HCT116 (cell line): ENCODE measurements around the gene IPCEF1. TPM values are rescaled to one million over a fixed set of nuclear protein-coding genes. Genes with fewer than 3 reads are reported as not detected.

ENCODE experiments used
- ATAC-seq: fragments of 200-7000 bp; cut with Tn5 transposase; 2 replicates; pipeline ENCODE4 v1.9.1; 2020; ENCODE audit warnings: mild to moderate bottlenecking, moderate library complexity
- BruUV-seq: library from RNA; stranded (reverse); fragments of 400-500 nt; replicated peaks from 2 replicates; lab custom pipeline; 2021; lab: Mats Ljungman, UMichigan
- CTCF ChIA-PET: fragments of 300-600 bp; sonication (Branson Sonifier 250); formaldehyde crosslinking; loops from one replicate; lab custom pipeline; 2021; ENCODE audit warnings: antibody characterized with exemption; lab: Charles Lee
- POLR2A ChIA-PET: fragments of 300-600, 350-600 bp; sonication (Branson Sonifier 250); formaldehyde crosslinking; loops from one replicate; lab custom pipeline; 2021; ENCODE audit warnings: antibody characterized with exemption; lab: Charles Lee
- RAD21 ChIA-PET, 2 experiments: fragments of 300-600 bp; sonication (Branson Sonifier 250); formaldehyde crosslinking; loops; one replicate each; lab custom pipeline; 2023; ENCODE audit warnings: low total read pairs in 2 of 2; ENCODE audit not compliant: uncharacterized antibody in 2 of 2, unreplicated experiment in 2 of 2, low non-redundant PET in 1 of 2; lab: Charles Lee
- DNase-seq: peaks from one replicate; pipeline ENCODE4 v3.0.0-alpha.2; 2010; ENCODE audit warnings: low read depth, low spot score
- H2AFZ ChIP-seq: fragments of 200-600 bp; shearing (Covaris generic), sonication (generic); 2 replicates; pipeline ENCODE4 v1.6.1; 2017; ENCODE audit warnings: low read depth, mixed run types, mixed read lengths, antibody characterized with exemption, low read length; ENCODE audit not compliant: poor library complexity, severe bottlenecking
- H3K27ac ChIP-seq: 2 replicates; pipeline ENCODE4 v1.5.1; 2012; ENCODE audit warnings: low read depth, low read length
- H3K27me3 ChIP-seq: fragments of 200-600 bp; sonication (generic); 2 replicates; pipeline ENCODE4 v1.6.1; 2016; ENCODE audit warnings: mixed run types, low read length, mixed read lengths; ENCODE audit not compliant: insufficient read depth
- H3K36me3 ChIP-seq, 2 experiments: fragments of 200-500 bp in 1 of 2; fragments of 200-600 bp in 1 of 2; sonication (Bioruptor generic) in 1 of 2; sonication (generic) in 1 of 2; 2 replicates each; pipeline versions ENCODE4 v1.5.1 to v1.6.1; 2014 to 2016; ENCODE audit warnings: low read length in 2 of 2, inconsistent platforms in 1 of 2, mixed read lengths in 1 of 2, mixed run types in 1 of 2; ENCODE audit not compliant: insufficient read depth in 2 of 2, control insufficient read depth in 1 of 2
- H3K4me1 ChIP-seq, 2 experiments: fragments of 200-600 bp in 1 of 2; sonication (generic) in 1 of 2; 2 replicates each; pipeline versions ENCODE4 v1.5.1 to v1.6.1; 2012 to 2017; ENCODE audit warnings: low read length in 2 of 2, inconsistent platforms in 1 of 2, mild to moderate bottlenecking in 1 of 2, mixed read lengths in 1 of 2, mixed run types in 1 of 2, moderate library complexity in 1 of 2; ENCODE audit not compliant: insufficient read depth in 2 of 2, control insufficient read depth in 1 of 2
- H3K4me2 ChIP-seq: fragments of 200-600 bp; sonication (generic); 2 replicates; pipeline ENCODE4 v1.6.1; 2017; ENCODE audit warnings: mixed run types, low read length, mixed read lengths
- H3K4me3 ChIP-seq, 2 experiments: fragments of 200-600 bp in 1 of 2; sonication (generic) in 1 of 2; replicated peaks in 1 of 2; 2 replicates each; pipeline ENCODE4 v1.5.1; 2011 to 2016; ENCODE audit warnings: low read length in 2 of 2, control low read depth in 1 of 2, low read depth in 1 of 2, mild to moderate bottlenecking in 1 of 2, mixed read lengths in 1 of 2, mixed run types in 1 of 2
- H3K79me2 ChIP-seq: fragments of 200-600 bp; sonication (generic); 2 replicates; pipeline ENCODE4 v1.6.1; 2017; ENCODE audit warnings: mild to moderate bottlenecking, mixed run types, low read length, moderate library complexity, mixed read lengths; ENCODE audit not compliant: insufficient read depth
- H3K9ac ChIP-seq: fragments of 200-600 bp; sonication (generic); 2 replicates; pipeline ENCODE4 v1.6.1; 2016; ENCODE audit warnings: low read length, mixed read lengths
- H3K9me2 ChIP-seq: fragments of 200-600 bp; sonication (generic), shearing (Covaris generic); 2 replicates; pipeline ENCODE4 v1.6.1; 2017; ENCODE audit warnings: mixed run types, mild to moderate bottlenecking, moderate library complexity; ENCODE audit not compliant: insufficient read depth
- H3K9me3 ChIP-seq, 2 experiments: fragments of 200-500 bp in 1 of 2; fragments of 200-600 bp in 1 of 2; sonication (Bioruptor generic) in 1 of 2; sonication (generic) in 1 of 2; 2 replicates each; pipeline ENCODE4 v1.6.1; 2014 to 2017; ENCODE audit warnings: low read length in 2 of 2, mixed read lengths in 2 of 2, inconsistent platforms in 1 of 2, low read depth in 1 of 2, mild to moderate bottlenecking in 1 of 2, mixed run types in 1 of 2, moderate library complexity in 1 of 2; ENCODE audit not compliant: control insufficient read depth in 1 of 2, insufficient read depth in 1 of 2
- H4K20me1 ChIP-seq: fragments of 200-600 bp; sonication (generic), shearing (Covaris generic); 2 replicates; pipeline ENCODE4 v1.6.1; 2017; ENCODE audit warnings: mixed run types, mild to moderate bottlenecking, moderate library complexity; ENCODE audit not compliant: insufficient read depth
- CTCF ChIP-seq, 3 experiments: fragments of 200-600 bp in 1 of 3; sonication (generic) in 1 of 3; IDR thresholded peaks in 2 of 3; conservative IDR thresholded peaks in 1 of 3; 2 replicates each; pipeline ENCODE4 v1.5.1; 2012 to 2017; ENCODE audit warnings: low read depth in 2 of 3, low read length in 2 of 3, antibody characterized with exemption in 1 of 3, borderline replicate concordance in 1 of 3, control low read depth in 1 of 3, mild to moderate bottlenecking in 1 of 3, mixed read lengths in 1 of 3, mixed run types in 1 of 3, moderate library complexity in 1 of 3; ENCODE audit not compliant: insufficient read depth in 1 of 3
- EZH2 ChIP-seq: fragments of 200-600 bp; sonication (generic); IDR thresholded peaks from 2 replicates; pipeline ENCODE4 v1.6.1; 2017; ENCODE audit warnings: antibody characterized with exemption, mixed run types
- FOSL1 ChIP-seq: IDR thresholded peaks from 2 replicates; pipeline ENCODE4 v1.6.1; 2012; ENCODE audit warnings: low read depth
- POLR2AphosphoS5 ChIP-seq: IDR thresholded peaks from 2 replicates; pipeline ENCODE4 v1.6.1; 2011; ENCODE audit warnings: mild to moderate bottlenecking, low read depth, low read length, moderate library complexity
- SIN3A ChIP-seq: IDR thresholded peaks from 2 replicates; pipeline ENCODE4 v1.6.1; 2012; ENCODE audit warnings: low read depth
- YY1 ChIP-seq: IDR thresholded peaks from 2 replicates; pipeline ENCODE4 v1.6.1; 2011; ENCODE audit warnings: low read length, low read depth, moderate library complexity, mild to moderate bottlenecking; ENCODE audit not compliant: insufficient replicate concordance; ENCODE audit errors: extremely low read depth
- ZBTB33 ChIP-seq: IDR thresholded peaks from 2 replicates; pipeline ENCODE4 v1.6.1; 2011; ENCODE audit warnings: mild to moderate bottlenecking, low read length, moderate library complexity; ENCODE audit not compliant: insufficient replicate concordance; ENCODE audit errors: extremely low read depth
- ZNF274 ChIP-seq: fragments of 200-500 bp; sonication (Bioruptor generic); IDR thresholded peaks from 2 replicates; pipeline ENCODE4 v1.6.1; 2014; ENCODE audit warnings: mild to moderate bottlenecking, low read depth, low read length, inconsistent platforms
- intact Hi-C: fragments of 100-400 bp; cut with micrococcal nuclease; formaldehyde crosslinking; loops from 2 replicates; pipeline ENCODE4 v1.10.0; 2022
- total RNA-seq: library from RNA; stranded (reverse); gene quantifications from one replicate; pipeline ENCODE4 v1.2.1, GENCODE V29; 2021; ENCODE audit not compliant: unreplicated experiment
- TF ChIP-seq, protein P1 (sequence below): IDR thresholded peaks from 2 replicates; pipeline ENCODE4 v1.6.1; 2012; ENCODE audit warnings: low read depth

Gene IPCEF1
- total RNA-seq, 1 experiment from 2014 or later: 0.32 TPM

GRCh38 chr6:154187714-154188113 lies 168.9 kb downstream of the IPCEF1 start:
- no peak overlapping the region for H2AFZ ChIP-seq
- H3K27ac ChIP-seq: no peak overlapping the region
- no peaks in the 10 kb centered on the region for H3K79me2 ChIP-seq
- ChIA-PET POLR2A (no interaction called here), RAD21 (no interaction called here), CTCF (no interaction called here)
- ATAC-seq (no peak), DNase-seq (no peak)
- H3K9ac ChIP-seq: no peak overlapping the region
- no peak overlapping the region for H3K4me2 ChIP-seq
- no peaks in the 10 kb centered on the region for H3K9me2 ChIP-seq
- H3K36me3 ChIP-seq: no peaks in the 10 kb centered on the region
- TF ChIP-seq, protein P1, sequence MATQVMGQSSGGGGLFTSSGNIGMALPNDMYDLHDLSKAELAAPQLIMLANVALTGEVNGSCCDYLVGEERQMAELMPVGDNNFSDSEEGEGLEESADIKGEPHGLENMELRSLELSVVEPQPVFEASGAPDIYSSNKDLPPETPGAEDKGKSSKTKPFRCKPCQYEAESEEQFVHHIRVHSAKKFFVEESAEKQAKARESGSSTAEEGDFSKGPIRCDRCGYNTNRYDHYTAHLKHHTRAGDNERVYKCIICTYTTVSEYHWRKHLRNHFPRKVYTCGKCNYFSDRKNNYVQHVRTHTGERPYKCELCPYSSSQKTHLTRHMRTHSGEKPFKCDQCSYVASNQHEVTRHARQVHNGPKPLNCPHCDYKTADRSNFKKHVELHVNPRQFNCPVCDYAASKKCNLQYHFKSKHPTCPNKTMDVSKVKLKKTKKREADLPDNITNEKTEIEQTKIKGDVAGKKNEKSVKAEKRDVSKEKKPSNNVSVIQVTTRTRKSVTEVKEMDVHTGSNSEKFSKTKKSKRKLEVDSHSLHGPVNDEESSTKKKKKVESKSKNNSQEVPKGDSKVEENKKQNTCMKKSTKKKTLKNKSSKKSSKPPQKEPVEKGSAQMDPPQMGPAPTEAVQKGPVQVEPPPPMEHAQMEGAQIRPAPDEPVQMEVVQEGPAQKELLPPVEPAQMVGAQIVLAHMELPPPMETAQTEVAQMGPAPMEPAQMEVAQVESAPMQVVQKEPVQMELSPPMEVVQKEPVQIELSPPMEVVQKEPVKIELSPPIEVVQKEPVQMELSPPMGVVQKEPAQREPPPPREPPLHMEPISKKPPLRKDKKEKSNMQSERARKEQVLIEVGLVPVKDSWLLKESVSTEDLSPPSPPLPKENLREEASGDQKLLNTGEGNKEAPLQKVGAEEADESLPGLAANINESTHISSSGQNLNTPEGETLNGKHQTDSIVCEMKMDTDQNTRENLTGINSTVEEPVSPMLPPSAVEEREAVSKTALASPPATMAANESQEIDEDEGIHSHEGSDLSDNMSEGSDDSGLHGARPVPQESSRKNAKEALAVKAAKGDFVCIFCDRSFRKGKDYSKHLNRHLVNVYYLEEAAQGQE: no peak
- TF ChIP-seq CTCF (IDR thresholded peaks at IDR 0.05 in 2 of 3, conservative IDR thresholded peaks at IDR 0.05 in 1 of 3; ENCODE audit: borderline replicate concordance in 1 of 3, insufficient read depth in 1 of 3, low read depth in 2 of 3, low read length in 2 of 3): no peak
- TF ChIP-seq YY1: no peak
- TF ChIP-seq POLR2AphosphoS5: no peak
- TF ChIP-seq ZBTB33: no peak
- no peak for TF ChIP-seq SIN3A
- TF ChIP-seq ZNF274: no peak
- no peak for TF ChIP-seq EZH2
- TF ChIP-seq FOSL1: no peak
- no peaks in the 10 kb centered on the region for H3K27me3 ChIP-seq
- H3K4me1 ChIP-seq: no peaks in the 10 kb centered on the region
- intact Hi-C loops: no loop called here
- no peaks in the 10 kb centered on the region for H4K20me1 ChIP-seq
- H3K4me3 ChIP-seq: no peak overlapping the region
- no peaks in the 10 kb centered on the region for H3K9me3 ChIP-seq
- no TSS peak for BruUV-seq
